BJ (cell line): ENCODE data around the gene MTHFS. TPM values are rescaled to one million over a fixed set of nuclear protein-coding genes. Genes with fewer than 3 reads are reported as not detected.

Source experiments
- CTCF ChIA-PET: fragments of 350-600 bp; formaldehyde crosslinking; extraction: SDS; loops from one replicate; lab custom pipeline; 2021; ENCODE audit warnings: antibody characterized with exemption, inconsistent platforms; lab: Yijun Ruan, JAX
- POLR2A ChIA-PET: fragments of 300-600 bp; sonication (Branson Sonifier 250); formaldehyde crosslinking; extraction: SDS; loops from one replicate; lab custom pipeline; 2021; ENCODE audit warnings: antibody characterized with exemption; lab: Charles Lee
- DNase-seq: peaks from one replicate; pipeline ENCODE4 v3.0.0-alpha.2; 2011; ENCODE audit warnings: low read depth
- H3K27me3 ChIP-seq: 2 replicates; pipeline ENCODE4 v1.6.0; 2011; ENCODE audit warnings: low read length; ENCODE audit not compliant: control insufficient read depth, insufficient read depth
- H3K36me3 ChIP-seq: 2 replicates; pipeline ENCODE4 v1.5.1; 2011; ENCODE audit warnings: low read length; ENCODE audit not compliant: control insufficient read depth, insufficient read depth
- H3K4me3 ChIP-seq: 2 replicates; pipeline ENCODE4 v1.5.1; 2011; ENCODE audit warnings: low read depth, mild to moderate bottlenecking, control low read depth, low read length
- CTCF ChIP-seq: IDR thresholded peaks from 2 replicates; pipeline ENCODE4 v1.5.1; 2011; ENCODE audit warnings: low read depth, mild to moderate bottlenecking, control low read depth, inconsistent platforms, low read length, moderate library complexity; ENCODE audit not compliant: insufficient read depth
- polyA plus RNA-seq: library from polyadenylated mRNA; depleted of rRNA; stranded (reverse); fragments of >200 nt; gene quantifications from 2 replicates; pipeline ENCODE4 v1.2.3, GENCODE V29; 2011

Gene MTHFS
- polyA plus RNA-seq, 1 experiment = 30.7 TPM

DNA sequence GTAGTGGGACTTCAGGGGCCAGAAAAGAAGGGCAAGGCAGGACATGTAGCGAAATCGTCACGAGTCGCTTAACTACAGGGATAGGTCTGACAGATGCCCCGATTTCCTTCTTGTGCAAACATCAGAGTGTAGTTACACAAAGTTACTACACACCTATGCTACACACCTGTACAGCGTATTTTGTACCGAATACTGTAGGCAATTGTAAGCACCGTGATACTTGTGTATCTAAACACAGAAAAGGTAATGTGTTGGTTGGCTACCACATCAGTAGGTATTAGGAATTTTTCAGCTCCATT is 515 bp upstream of the MTHFS start:
- CTCF ChIA-PET = interaction anchor here (0.6 to 1.0 kb wide), 3 partner anchors 16 to 110 kb away, joined by 3 to 5 read pairs (median 5); no protein-coding TSS in a partner anchor
- TF ChIP-seq CTCF = no peak

GRCh38 chr15:79896131-79896633 is 632 bp downstream of the MTHFS start:
- Histone ChIP-seq H3K4me3 (peak overlapping the region; percentile 86), H3K36me3 (no peaks in the 10 kb centered on the region), H3K27me3 (no peaks in the 10 kb centered on the region)
- no peak for DNase-seq
- CTCF ChIA-PET = interaction anchor here (1.0 kb wide), 1 partner anchor 96 kb away, joined by 5 read pairs; no protein-coding TSS in a partner anchor
- TF ChIP-seq CTCF = no peak
- POLR2A ChIA-PET = no interaction called here

More for the DNA sequence above, 515 bp upstream of the MTHFS start:
- Histone ChIP-seq H3K4me3 (peak overlapping the region; percentile 86), H3K36me3 (no peaks in the 10 kb centered on the region), H3K27me3 (no peaks in the 10 kb centered on the region)
- DNase-seq = no peak
- POLR2A ChIA-PET = no interaction called here

GRCh38 chr15:79887054-79887930 is 9.5 kb downstream of the MTHFS start:
- no peak overlapping the region for H3K4me3 ChIP-seq
- no peak for TF ChIP-seq CTCF
- ChIA-PET POLR2A (interaction anchor here (0.5 kb wide), 1 partner anchor 15 kb away, joined by 4 read pairs; no protein-coding TSS in a partner anchor), CTCF (interaction anchor here (0.7 to 1.2 kb wide), 3 partner anchors 82 to 506 kb away, joined by 3 read pairs; no protein-coding TSS in a partner anchor)
- no peaks in the 10 kb centered on the region for H3K27me3 ChIP-seq
- no peak for DNase-seq
- H3K36me3 ChIP-seq = peaks cover 1% of the 10 kb centered on the region; the same call in 1 of the 2 replicates

DNA sequence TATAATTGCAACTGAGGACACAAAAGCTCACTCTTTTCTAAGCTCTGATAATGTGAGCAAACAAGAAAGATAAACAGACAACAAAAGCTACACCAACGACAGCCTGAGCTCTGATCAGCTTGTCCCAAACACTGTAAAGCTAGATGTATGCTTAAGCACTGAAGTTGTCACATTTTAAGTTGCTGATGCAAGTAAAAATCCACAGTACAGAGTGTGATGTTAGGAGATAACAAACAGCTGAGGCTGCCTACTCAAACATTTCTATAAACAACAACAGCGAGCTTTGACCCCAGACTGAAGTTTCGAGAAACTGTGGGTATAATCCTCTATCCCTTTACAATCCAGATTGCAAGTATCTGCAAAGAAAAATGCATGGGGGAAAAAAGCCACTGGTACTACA is 10.7 kb downstream of the MTHFS start:
- no peak overlapping the region for H3K4me3 ChIP-seq
- H3K36me3 ChIP-seq = peaks cover 1% of the 10 kb centered on the region; the same call in 1 of the 2 replicates
- H3K27me3 ChIP-seq = no peaks in the 10 kb centered on the region
- ChIA-PET POLR2A (no interaction called here), CTCF (interaction anchor here (0.7 to 1.2 kb wide), 2 partner anchors 22 to 81 kb away, joined by 3 read pairs; no protein-coding TSS in a partner anchor)
- TF ChIP-seq CTCF = no peak
- no peak for DNase-seq

DNA sequence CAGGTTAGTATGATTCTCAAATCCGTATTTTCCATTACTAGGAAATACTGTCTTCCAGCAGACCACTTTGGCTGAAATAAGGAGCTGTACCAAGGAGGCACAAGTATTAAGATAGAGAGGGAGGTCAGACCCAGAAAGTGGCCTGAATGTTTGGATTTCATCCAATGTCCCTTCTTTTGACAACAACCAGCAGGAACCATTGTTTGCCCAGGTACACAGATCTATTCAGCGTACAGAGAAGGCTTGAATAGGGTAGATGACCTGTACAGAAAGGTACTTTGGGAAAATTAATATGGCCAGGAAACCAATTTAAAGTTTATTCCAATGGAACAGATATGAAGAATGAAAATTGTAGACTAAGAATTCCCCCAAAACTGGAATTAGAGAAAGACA is 12.6 kb downstream of the MTHFS start:
- ChIA-PET CTCF (interaction anchor here (1.3 to 1.5 kb wide), 2 partner anchors 10 to 31 kb away, joined by 3 to 4 read pairs; no protein-coding TSS in a partner anchor), POLR2A (no interaction called here)
- Histone ChIP-seq H3K27me3 (no peaks in the 10 kb centered on the region), H3K4me3 (no peak overlapping the region), H3K36me3 (peaks cover 1% of the 10 kb centered on the region; the same call in 1 of the 2 replicates)
- no peak for DNase-seq
- TF ChIP-seq CTCF = no peak
